Neural progenitor cell (in vitro differentiated cells): ENCODE results near the gene RARRES2.

Source experiments
- EZH2 ChIP-seq: fragments of 200-600 bp; sonication (generic); IDR thresholded peaks from 2 replicates; pipeline ENCODE4 v1.6.1; 2017; ENCODE audit warnings: antibody characterized with exemption, mild to moderate bottlenecking, moderate library complexity
- EZH2phosphoT487 ChIP-seq: fragments of 200-600 bp; sonication (generic); IDR thresholded peaks from 2 replicates; pipeline ENCODE4 v1.6.1; 2017; ENCODE audit warnings: antibody characterized with exemption
- TF ChIP-seq, protein P1 (sequence below): fragments of 200-600 bp; sonication (generic); IDR thresholded peaks from 2 replicates; pipeline ENCODE4 v1.5.1; 2017; ENCODE audit warnings: antibody characterized with exemption, mild to moderate bottlenecking

DNA sequence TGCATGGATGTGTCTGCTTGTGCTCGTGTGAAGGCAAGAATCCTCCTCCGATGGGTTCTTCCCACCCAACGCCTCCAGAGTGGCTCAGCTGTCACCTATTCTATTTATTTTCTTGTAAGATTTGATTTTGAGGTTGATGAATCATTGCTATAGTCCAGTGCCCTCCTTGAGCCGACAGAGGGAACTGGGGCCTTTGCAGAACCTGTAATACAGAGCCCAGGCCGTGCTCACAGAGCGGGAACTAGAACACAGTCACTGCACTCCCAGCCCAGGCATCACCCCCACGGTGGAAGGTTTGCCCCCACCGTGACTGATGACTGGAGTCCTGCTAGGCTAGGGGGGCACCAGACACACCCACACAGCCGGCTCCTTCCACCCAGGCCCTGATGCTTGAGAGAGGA lies 2.0 kb downstream of the RARRES2 start:
- TF ChIP-seq, protein P1, sequence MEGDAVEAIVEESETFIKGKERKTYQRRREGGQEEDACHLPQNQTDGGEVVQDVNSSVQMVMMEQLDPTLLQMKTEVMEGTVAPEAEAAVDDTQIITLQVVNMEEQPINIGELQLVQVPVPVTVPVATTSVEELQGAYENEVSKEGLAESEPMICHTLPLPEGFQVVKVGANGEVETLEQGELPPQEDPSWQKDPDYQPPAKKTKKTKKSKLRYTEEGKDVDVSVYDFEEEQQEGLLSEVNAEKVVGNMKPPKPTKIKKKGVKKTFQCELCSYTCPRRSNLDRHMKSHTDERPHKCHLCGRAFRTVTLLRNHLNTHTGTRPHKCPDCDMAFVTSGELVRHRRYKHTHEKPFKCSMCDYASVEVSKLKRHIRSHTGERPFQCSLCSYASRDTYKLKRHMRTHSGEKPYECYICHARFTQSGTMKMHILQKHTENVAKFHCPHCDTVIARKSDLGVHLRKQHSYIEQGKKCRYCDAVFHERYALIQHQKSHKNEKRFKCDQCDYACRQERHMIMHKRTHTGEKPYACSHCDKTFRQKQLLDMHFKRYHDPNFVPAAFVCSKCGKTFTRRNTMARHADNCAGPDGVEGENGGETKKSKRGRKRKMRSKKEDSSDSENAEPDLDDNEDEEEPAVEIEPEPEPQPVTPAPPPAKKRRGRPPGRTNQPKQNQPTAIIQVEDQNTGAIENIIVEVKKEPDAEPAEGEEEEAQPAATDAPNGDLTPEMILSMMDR: no peak
- TF ChIP-seq EZH2 (no peak), EZH2phosphoT487 (no peak)
